K562 (cell line): ENCODE results near the gene CRADD. TPM values are rescaled to one million over a fixed set of nuclear protein-coding genes. Genes with fewer than 3 reads are reported as not detected.

ENCODE experiments used
- ATAC-seq: fragments of 200-7000 bp; cut with Tn5 transposase; 3 replicates; pipeline ENCODE4 v1.9.1; 2020; ENCODE audit warnings: moderate library complexity
- BruUV-seq: library from RNA; stranded (reverse); fragments of 400-500 nt; replicated peaks from 2 replicates; lab custom pipeline; 2021; lab: Mats Ljungman, UMichigan
- CTCF ChIA-PET: fragments of 300-600 bp; formaldehyde crosslinking; extraction: SDS; loops from one replicate; lab custom pipeline; 2021; ENCODE audit warnings: low intra/inter-chr PET ratio; lab: Yijun Ruan, JAX
- POLR2A ChIA-PET: fragments of 300-600, 350-650 bp; sonication (Branson Sonifier 250); formaldehyde crosslinking; extraction: SDS; loops from one replicate; lab custom pipeline; 2021; ENCODE audit warnings: antibody characterized with exemption, inconsistent platforms; lab: Yijun Ruan, JAX
- DNase-seq, 4 experiments: peaks; one replicate each; pipeline versions ENCODE4 v3.0.0 to v3.0.0-alpha.2; 2011 to 2018; ENCODE audit warnings: low spot score in 3 of 4, mixed read lengths in 3 of 4; ENCODE audit errors: extremely low read depth in 1 of 4
- FAIRE-seq: peaks from 2 replicates; lab custom pipeline; 2011; peaks lifted over from hg19 to GRCh38; lab: Jason Lieb, UNC
- H2AFZ ChIP-seq: 2 replicates; pipeline ENCODE4 v1.6.0; 2011; ENCODE audit warnings: low read depth, low read length, control low read depth, inconsistent platforms
- H3K27ac ChIP-seq: fragments of 200-600 bp; 3 replicates; pipeline ENCODE4 v1.8.0; 2011; ENCODE audit warnings: low read depth, mild to moderate bottlenecking, control low read depth, inconsistent platforms, low read length, moderate library complexity, mixed read lengths; ENCODE audit errors: extremely low read depth
- H3K27me3 ChIP-seq, 2 experiments: fragments of 300-600 bp in 1 of 2; 2 replicates in 1 of 2; 3 replicates in 1 of 2; pipeline versions ENCODE4 v1.6.0 to v1.8.0; 2011; ENCODE audit warnings: inconsistent platforms in 2 of 2, low read length in 2 of 2, mild to moderate bottlenecking in 1 of 2, mixed read lengths in 1 of 2, moderate library complexity in 1 of 2; ENCODE audit not compliant: control insufficient read depth in 2 of 2, insufficient read depth in 2 of 2
- H3K36me3 ChIP-seq: fragments of 300-600 bp; 3 replicates; pipeline ENCODE4 v1.8.0; 2011; ENCODE audit warnings: mild to moderate bottlenecking, low read length, inconsistent platforms; ENCODE audit not compliant: control insufficient read depth, insufficient read depth
- H3K4me1 ChIP-seq, 2 experiments: fragments of 200-600 bp in 1 of 2; replicated peaks in 1 of 2; 2 replicates in 1 of 2; 3 replicates in 1 of 2; pipeline versions ENCODE4 v1.5.1 to v1.8.0; 2011; ENCODE audit warnings: inconsistent platforms in 2 of 2, low read length in 2 of 2, mild to moderate bottlenecking in 1 of 2, mixed read lengths in 1 of 2, moderate library complexity in 1 of 2; ENCODE audit not compliant: control insufficient read depth in 2 of 2, insufficient read depth in 2 of 2
- H3K4me2 ChIP-seq: 2 replicates; pipeline ENCODE4 v1.6.1; 2011; ENCODE audit warnings: low read length, control low read depth, inconsistent platforms, mixed read lengths; ENCODE audit not compliant: insufficient read depth
- H3K4me3 ChIP-seq: fragments of 200-600 bp; sonication (generic), shearing (Covaris generic); 2 replicates; pipeline ENCODE4 v1.5.1; 2016; ENCODE audit warnings: control low read depth, inconsistent platforms
- H3K79me2 ChIP-seq: fragments of 200-600 bp; 3 replicates; pipeline ENCODE4 v1.8.0; 2011; ENCODE audit warnings: low read length, inconsistent platforms; ENCODE audit not compliant: control insufficient read depth, insufficient read depth
- H3K9ac ChIP-seq, 2 experiments: 2 replicates each; pipeline versions ENCODE4 v1.6.0 to v1.6.1; 2011; ENCODE audit warnings: low read depth in 2 of 2, low read length in 2 of 2, control low read depth in 1 of 2, inconsistent platforms in 1 of 2, mild to moderate bottlenecking in 1 of 2, mixed read lengths in 1 of 2; ENCODE audit not compliant: insufficient read depth in 1 of 2
- H3K9me1 ChIP-seq: one replicate; pipeline ENCODE4 v1.6.0; 2011; ENCODE audit warnings: inconsistent platforms, mild to moderate bottlenecking, low read length, moderate library complexity; ENCODE audit not compliant: control insufficient read depth, insufficient read depth
- H3K9me3 ChIP-seq: replicated peaks from 2 replicates; pipeline ENCODE4 v1.5.1; 2011; ENCODE audit warnings: low read depth, low read length, inconsistent platforms; ENCODE audit not compliant: control insufficient read depth, insufficient read depth
- H4K20me1 ChIP-seq: replicated peaks from 2 replicates; pipeline ENCODE4 v1.6.1; 2011; ENCODE audit warnings: low read length, inconsistent platforms, mixed read lengths; ENCODE audit not compliant: control insufficient read depth, insufficient read depth
- C11orf30 ChIP-seq: fragments of 450-650 bp; IDR thresholded peaks from 2 replicates; pipeline ENCODE4 v1.6.1; 2016; ENCODE audit warnings: low read depth, mild to moderate bottlenecking
- CREB3 ChIP-seq: fragments of 450-650 bp; conservative IDR thresholded peaks from 2 replicates; pipeline ENCODE4 v1.6.1; 2016; ENCODE audit warnings: missing genetic modification characterization, low read depth, mild to moderate bottlenecking, missing compliant biosample characterization, moderate library complexity
- CXXC5 ChIP-seq: fragments of 250-450 bp; sonication (Bioruptor Pico); IDR thresholded peaks from 2 replicates; pipeline ENCODE4 v1.8.0; 2022; ENCODE audit warnings: inconsistent platforms, mild to moderate bottlenecking, moderate library complexity
- DNMT1 ChIP-seq: fragments of 450-650 bp; IDR thresholded peaks from 2 replicates; pipeline ENCODE4 v1.6.1; 2016; ENCODE audit warnings: antibody characterized with exemption, mild to moderate bottlenecking
- ELK1 ChIP-seq: sonication (generic); formaldehyde crosslinking; IDR thresholded peaks from 2 replicates; pipeline ENCODE4 v1.8.1; 2022; ENCODE audit warnings: missing genetic modification reagents
- HNRNPLL ChIP-seq: fragments of 200-400 bp; formaldehyde crosslinking; IDR thresholded peaks from 2 replicates; pipeline ENCODE4 v1.6.1; 2017; ENCODE audit warnings: low read length, low read depth, mild to moderate bottlenecking; ENCODE audit not compliant: poor library complexity, severe bottlenecking
- KDM2B ChIP-seq: fragments of 250-450 bp; sonication (Bioruptor Pico); IDR thresholded peaks from 2 replicates; pipeline ENCODE4 v1.8.0; 2021; ENCODE audit warnings: mild to moderate bottlenecking, moderate library complexity
- MEIS2 ChIP-seq: fragments of 450-650 bp; IDR thresholded peaks from 2 replicates; pipeline ENCODE4 v1.6.1; 2014; ENCODE audit warnings: mild to moderate bottlenecking; ENCODE audit not compliant: partially characterized antibody
- PHB ChIP-seq: fragments of 250-450 bp; sonication (Bioruptor Pico); IDR thresholded peaks from 2 replicates; pipeline ENCODE4 v1.5.0; 2021
- PML ChIP-seq: IDR thresholded peaks from 2 replicates; pipeline ENCODE4 v1.6.1; 2012; ENCODE audit warnings: low read length, inconsistent platforms
- SMARCA4 ChIP-seq: fragments of 450-650 bp; IDR thresholded peaks from 2 replicates; pipeline ENCODE4 v1.6.1; 2016
- ZEB2 ChIP-seq: fragments of 450-650 bp; IDR thresholded peaks from 2 replicates; pipeline ENCODE4 v1.6.1; 2016
- ZNF232 ChIP-seq: sonication (generic); formaldehyde crosslinking; IDR thresholded peaks from 2 replicates; pipeline ENCODE4 v1.8.0; 2022; ENCODE audit warnings: mild to moderate bottlenecking, missing genetic modification reagents
- ZNF316 ChIP-seq: fragments of 450-650 bp; IDR thresholded peaks from 2 replicates; pipeline ENCODE4 v1.6.1; 2016
- ZNF668 ChIP-seq: fragments of 250-450 bp; sonication (Bioruptor Pico); IDR thresholded peaks from 2 replicates; pipeline ENCODE4 v1.8.0; 2022; ENCODE audit warnings: mild to moderate bottlenecking, inconsistent platforms
- WGBS: fragments of 100-300 bp; shearing (Covaris generic); methylation state at CpG from one replicate; pipeline ENCODE4 v1.1.6; 2016; ENCODE audit warnings: low coverage, mixed read lengths; ENCODE audit not compliant: insufficient coverage; ENCODE audit errors: missing lambda C conversion rate; 5-methylcytosine and 5-hydroxymethylcytosine counted together
- in situ Hi-C: fragments of 300-500 bp; cut with MboI; formaldehyde crosslinking; loops from 4 replicates; pipeline ENCODE4 v1.15.0; 2018; ENCODE audit warnings: inconsistent platforms, mixed read lengths
- intact Hi-C: fragments of 100-400 bp; cut with micrococcal nuclease; formaldehyde crosslinking; loops from 2 replicates; pipeline ENCODE4 v1.14.2; 2022
- polyA plus RNA-seq, 8 experiments: library from polyadenylated mRNA; depleted of rRNA in 4 of 8; stranded (reverse) in 5 of 8; unstranded in 3 of 8; fragments of >200 nt; fragmentation: Nextera tagmentation in 2 of 8; fragmentation: Illumina TruSeq in 1 of 8; extraction: Ambion mirVana in 2 of 8; extraction: Trizol in 1 of 8; gene quantifications; 2 replicates each; pipeline versions ENCODE4 v1.2.1 to v1.2.3, GENCODE V29; 2011 to 2014; ENCODE audit warnings: inconsistent platforms in 1 of 8, missing spikeins in 1 of 8
- total RNA-seq, 7 experiments: library from RNA; depleted of rRNA in 6 of 7; stranded (reverse); fragments of >200 nt in 6 of 7; fragmentation: Illumina TruSeq in 2 of 7; extraction: Trizol in 2 of 7; gene quantifications; 2 replicates each; pipeline versions ENCODE4 v1.2.1 to v1.2.3, GENCODE V29; 2011 to 2021; ENCODE audit warnings: low replicate concordance in 1 of 7

CRADD gene
- total and polyA plus RNA-seq, 9 of the 15 experiments (the other 6 are each of a cell fraction or from before 2014, with no cell fraction given), result 20.5 to 41.1 (median 25.9) TPM

GRCh38 chr12:93674386-93674785 lies 2.8 kb upstream of the CRADD start (continued):
- no peak for TF ChIP-seq ELK1 (CRISPR knock-in tag)
- no peak for TF ChIP-seq ZNF232
- TF ChIP-seq C11orf30, result peak; percentile 96
- TF ChIP-seq ZNF668 (CRISPR knock-in tag), result no peak
- no peak for TF ChIP-seq SMARCA4
- TF ChIP-seq PML, result no peak
- TF ChIP-seq DNMT1, result no peak
- TF ChIP-seq ZEB2, result no peak
- no peak for TF ChIP-seq HNRNPLL

GRCh38 chr12:93676408-93677194 lies 574 bp upstream of the CRADD start:
- DNase-seq (no peak), ATAC-seq (peak; percentile 12), FAIRE-seq (no peak)
- Histone ChIP-seq H3K9me1 (no peaks in the 10 kb centered on the region), H3K27me3 (no peaks in the 10 kb centered on the region), H3K4me3 (peak overlapping the region; percentile 60), H3K79me2 (peaks cover 40% of the 10 kb centered on the region), H4K20me1 (no peaks in the 10 kb centered on the region), H3K27ac (peak overlapping the region; percentile 95), H3K4me2 (peak overlapping the region; percentile 94), H3K4me1 (peaks cover 15 to 32% of the 10 kb centered on the region in 2 experiments; a peak in 4 of 5 replicates), H3K9me3 (no peaks in the 10 kb centered on the region), H3K9ac (peak overlapping the region; percentile 93 to 95; a peak in 3 of 4 replicates), H2AFZ (peak overlapping the region; percentile 96), H3K36me3 (peaks cover 8% of the 10 kb centered on the region; the same call in 2 of the 3 replicates)
- WGBS, result 11% methylated on average over 12 of the region's 12 CpGs
- in situ Hi-C loops, result no loop called here
- ChIA-PET CTCF (no interaction called here), POLR2A (interaction anchor here (0.6 to 1.8 kb wide), 20 partner anchors 8 to 825 kb away, joined by 3 to 14 read pairs (median 4); no protein-coding TSS in a partner anchor)
- TSS peak; percentile 91 for BruUV-seq
- intact Hi-C loops, result loop anchor here (1.0 to 5.0 kb wide), 4 partner anchors 66 to 107 kb away; no protein-coding TSS in a partner anchor
- peak; percentile 29 for TF ChIP-seq MEIS2
- no peak for TF ChIP-seq CXXC5 (CRISPR knock-in tag)
- TF ChIP-seq KDM2B (CRISPR knock-in tag), result no peak
- TF ChIP-seq CREB3 (tag), result 0 out of 2 replicates have a peak, but pooled peaks have one; percentile 31
- peak; percentile 76 for TF ChIP-seq ZNF316
- TF ChIP-seq PHB (CRISPR knock-in tag), result no peak
